GM12878 (cell line): ENCODE data around the gene FLYWCH2. TPM values are rescaled to one million over a fixed set of nuclear protein-coding genes. Genes with fewer than 3 reads are reported as not detected.
A peak's percentile ranks its signal among the peaks of the same experiment; 100 is the strongest.

ENCODE experiments used
- ATAC-seq: fragments of 200-7000 bp; cut with Tn5 transposase; 3 replicates; pipeline ENCODE4 v1.9.1; 2020; ENCODE audit warnings: mild to moderate bottlenecking, moderate library complexity
- BruUV-seq: library from RNA; stranded (reverse); fragments of 400-500 nt; replicated peaks from 2 replicates; lab custom pipeline; 2021; lab: Mats Ljungman, UMichigan
- CTCF ChIA-PET: fragments of 300-600 bp; sonication (Branson Sonifier 250); formaldehyde crosslinking; extraction: SDS; loops from one replicate; lab custom pipeline; 2021; ENCODE audit warnings: inconsistent platforms; lab: Yijun Ruan, JAX
- POLR2A ChIA-PET: fragments of 350-600 bp; formaldehyde crosslinking; extraction: SDS; loops from one replicate; lab custom pipeline; 2021; ENCODE audit warnings: inconsistent platforms; lab: Charles Lee
- RAD21 ChIA-PET: fragments of 300-600 bp; sonication (Branson Sonifier 250); formaldehyde crosslinking; loops from one replicate; lab custom pipeline; 2023; ENCODE audit warnings: antibody characterized with exemption; ENCODE audit not compliant: unreplicated experiment; lab: Charles Lee
- SMC1A ChIA-PET: fragments of 300-600 bp; sonication (Branson Sonifier 250); formaldehyde crosslinking; loops from one replicate; lab custom pipeline; 2023; ENCODE audit not compliant: unreplicated experiment, uncharacterized antibody; lab: Charles Lee
- DNase-seq: peaks from one replicate; pipeline ENCODE4 v3.0.0-alpha.2; 2011; ENCODE audit warnings: low read depth, low spot score
- FAIRE-seq: peaks from 3 replicates; lab custom pipeline; 2011; peaks lifted over from hg19 to GRCh38; lab: Jason Lieb, UNC
- H2AFZ ChIP-seq: 2 replicates; pipeline ENCODE4 v1.6.0; 2011; ENCODE audit warnings: low read depth, low read length, control low read depth; ENCODE audit not compliant: control insufficient read depth
- H3K27ac ChIP-seq: 2 replicates; pipeline ENCODE4 v1.5.1; 2011; ENCODE audit warnings: control low read depth; ENCODE audit not compliant: control insufficient read depth, insufficient read depth
- H3K27me3 ChIP-seq, 2 experiments: replicated peaks in 1 of 2; 2 replicates each; pipeline versions ENCODE4 v1.6.0 to v1.6.1; 2011; ENCODE audit warnings: low read length in 1 of 2; ENCODE audit not compliant: control insufficient read depth in 2 of 2, insufficient read depth in 2 of 2
- H3K36me3 ChIP-seq, 2 experiments: 2 replicates each; pipeline ENCODE4 v1.5.1; 2011; ENCODE audit warnings: low read length in 1 of 2; ENCODE audit not compliant: control insufficient read depth in 2 of 2, insufficient read depth in 2 of 2
- H3K4me1 ChIP-seq: 2 replicates; pipeline ENCODE4 v1.6.1; 2011; ENCODE audit warnings: mild to moderate bottlenecking, low read length, moderate library complexity, mixed read lengths; ENCODE audit not compliant: control insufficient read depth, insufficient read depth
- H3K4me2 ChIP-seq: 2 replicates; pipeline ENCODE4 v1.6.0; 2011; ENCODE audit warnings: control low read depth; ENCODE audit not compliant: control insufficient read depth, insufficient read depth
- H3K4me3 ChIP-seq: fragments of 200-600 bp; sonication (generic); 2 replicates; pipeline ENCODE4 v1.5.1; 2016
- H3K79me2 ChIP-seq: 2 replicates; pipeline ENCODE4 v1.6.0; 2011; ENCODE audit warnings: low read length; ENCODE audit not compliant: control insufficient read depth, insufficient read depth
- H3K9ac ChIP-seq: 2 replicates; pipeline ENCODE4 v1.8.0; 2011; ENCODE audit warnings: low read length, control low read depth, mixed read lengths; ENCODE audit not compliant: control insufficient read depth, insufficient read depth
- H3K9me3 ChIP-seq: replicated peaks from 3 replicates; pipeline ENCODE4 v1.5.1; 2011; ENCODE audit warnings: mild to moderate bottlenecking, low read length; ENCODE audit not compliant: control insufficient read depth, insufficient read depth
- H4K20me1 ChIP-seq: 2 replicates; pipeline ENCODE4 v1.6.0; 2011; ENCODE audit not compliant: control insufficient read depth, insufficient read depth
- ATF7 ChIP-seq: fragments of 450-650 bp; IDR thresholded peaks from 2 replicates; pipeline ENCODE4 v1.6.1; 2016; ENCODE audit warnings: low read depth, mild to moderate bottlenecking
- CEBPB ChIP-seq, 2 experiments: fragments of 150-350 bp in 1 of 2; IDR thresholded peaks; 2 replicates each; pipeline ENCODE4 v1.6.1; 2012 to 2014; ENCODE audit warnings: low read depth in 2 of 2, low read length in 2 of 2, borderline replicate concordance in 1 of 2, inconsistent platforms in 1 of 2
- CHD2 ChIP-seq: IDR thresholded peaks from 2 replicates; pipeline ENCODE4 v1.6.1; 2011; ENCODE audit warnings: low read depth, low read length, improper control_type of control experiment, borderline replicate concordance
- HCFC1 ChIP-seq: fragments of 150-350 bp; IDR thresholded peaks from 2 replicates; pipeline ENCODE4 v1.6.1; 2014; ENCODE audit warnings: low read length
- PAX5 ChIP-seq: IDR thresholded peaks from 2 replicates; pipeline ENCODE4 v1.6.1; 2011; ENCODE audit warnings: low read depth, low read length, borderline replicate concordance
- POU2F2 ChIP-seq: IDR thresholded peaks from 3 replicates; pipeline ENCODE4 v1.6.1; 2011; ENCODE audit warnings: low read depth, mild to moderate bottlenecking, low read length, borderline replicate concordance
- RFX5 ChIP-seq: IDR thresholded peaks from 2 replicates; pipeline ENCODE4 v1.6.1; 2011; ENCODE audit warnings: low read depth, low read length, improper control_type of control experiment
- SMC3 ChIP-seq: IDR thresholded peaks from 2 replicates; pipeline ENCODE4 v1.6.1; 2011; ENCODE audit warnings: low read length, improper control_type of control experiment, borderline replicate concordance
- SPI1 ChIP-seq: IDR thresholded peaks from 2 replicates; pipeline ENCODE4 v1.6.1; 2011; ENCODE audit warnings: low read depth, mild to moderate bottlenecking, low read length, moderate library complexity, borderline replicate concordance; ENCODE audit not compliant: insufficient read depth
- TAF1 ChIP-seq: IDR thresholded peaks from 2 replicates; pipeline ENCODE4 v1.6.1; 2011; ENCODE audit warnings: mild to moderate bottlenecking, low read depth, low read length, borderline replicate concordance
- ZNF384 ChIP-seq: IDR thresholded peaks from 2 replicates; pipeline ENCODE4 v1.6.1; 2012; ENCODE audit warnings: low read depth, mild to moderate bottlenecking, low read length, improper control_type of control experiment, borderline replicate concordance
- WGBS: methylation state at CpG from one replicate; pipeline ENCODE4 v1.1.6; 2016; ENCODE audit warnings: low lambda C conversion rate; ENCODE audit not compliant: insufficient replicate concordance, insufficient coverage; ENCODE audit errors: missing lambda C conversion rate; 5-methylcytosine and 5-hydroxymethylcytosine counted together
- in situ Hi-C: fragments of 300-500 bp; cut with MboI; formaldehyde crosslinking; loops from 9 replicates; pipeline ENCODE4 v1.14.3; 2018; ENCODE audit warnings: mixed read lengths
- intact Hi-C: fragments of 100-400 bp; cut with micrococcal nuclease; formaldehyde crosslinking; loops from one replicate; pipeline ENCODE4 v1.14.2; 2022; ENCODE audit not compliant: unreplicated experiment
- polyA plus RNA-seq, 11 experiments: library from polyadenylated mRNA; depleted of rRNA in 4 of 11; unstranded in 6 of 11; stranded (reverse) in 5 of 11; fragments of >200 nt; fragmentation: Nextera tagmentation in 4 of 11; fragmentation: Illumina TruSeq in 1 of 11; extraction: Ambion mirVana in 4 of 11; extraction: Trizol in 1 of 11; gene quantifications; 1 replicate in 1 of 11; 2 replicates in 10 of 11; pipeline versions ENCODE4 v1.2.1 to v1.2.3, GENCODE V29; 2011 to 2016; ENCODE audit warnings: inconsistent platforms in 2 of 11, missing spikeins in 2 of 11, low read depth in 1 of 11
- total RNA-seq, 4 experiments: library from RNA; depleted of rRNA in 3 of 4; stranded (reverse); fragments of >200 nt in 3 of 4; fragmentation: Illumina TruSeq in 1 of 4; extraction: Trizol in 1 of 4; gene quantifications; 2 replicates each; pipeline versions ENCODE4 v1.2.1 to v1.2.3, GENCODE V29; 2013 to 2021
- TF ChIP-seq, protein P1 (sequence below): IDR thresholded peaks from 2 replicates; pipeline ENCODE4 v1.6.1; 2012; ENCODE audit warnings: mild to moderate bottlenecking, low read depth, low read length
- TF ChIP-seq, protein P2 (sequence below): fragments of 450-650 bp; IDR thresholded peaks from 2 replicates; pipeline ENCODE4 v1.6.1; 2017; ENCODE audit warnings: mild to moderate bottlenecking
- TF ChIP-seq, protein P3 (sequence below): fragments of 450-650 bp; formaldehyde crosslinking; IDR thresholded peaks from 2 replicates; pipeline ENCODE4 v1.5.0; 2022; ENCODE audit warnings: mild to moderate bottlenecking, missing genetic modification characterization

Gene FLYWCH2
- total and polyA plus RNA-seq, 10 of the 15 experiments (the other 5 are each of a cell fraction or from before 2014, with no cell fraction given), result 0.27 to 43.1 (median 17.7) TPM

DNA sequence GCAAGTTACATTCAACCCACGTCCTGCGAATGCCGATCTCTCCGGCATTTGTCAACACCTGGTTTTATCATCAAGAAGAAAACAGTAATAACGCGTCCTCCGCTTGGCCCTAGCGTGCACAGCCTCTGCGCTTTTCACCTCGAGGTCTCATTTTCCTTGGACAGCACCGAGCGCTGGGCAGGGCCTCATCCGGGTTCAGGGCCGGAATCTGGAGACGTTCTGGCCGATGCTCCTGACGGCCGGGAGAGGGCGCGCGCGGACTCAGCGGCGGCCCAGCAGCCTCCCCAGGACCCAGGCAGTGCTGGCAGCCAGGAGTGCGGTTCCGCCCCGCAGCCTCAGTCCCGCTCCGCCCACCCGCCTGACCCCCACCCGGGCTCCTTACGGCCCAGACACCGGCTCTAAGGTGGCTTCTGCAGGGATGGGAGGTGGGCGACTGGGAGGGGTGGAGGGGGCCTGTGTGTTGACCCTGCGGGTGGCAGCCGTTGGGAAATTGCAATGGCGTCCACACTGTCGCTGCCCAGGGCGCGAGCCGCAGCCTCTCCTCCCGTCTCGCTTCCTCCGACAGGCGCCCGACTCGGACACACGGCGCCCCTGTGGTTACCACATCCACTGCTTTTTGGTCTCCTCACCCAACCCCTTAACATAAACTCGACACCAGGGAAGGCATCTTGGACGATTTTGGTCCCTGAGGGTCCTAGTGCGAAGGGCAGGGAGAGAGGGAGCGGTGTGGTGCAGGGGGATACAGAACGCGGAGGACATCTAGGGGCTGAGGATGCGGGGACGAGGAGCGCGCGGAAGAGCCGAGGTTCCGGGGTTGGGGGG lies 21.3 kb downstream of the FLYWCH2 start:
- Histone ChIP-seq H3K4me2 (peak overlapping the region; percentile 84), H3K9me3 (no peaks in the 10 kb centered on the region), H3K27me3 (no peaks in the 10 kb centered on the region), H3K36me3 (no peaks in the 10 kb centered on the region), H4K20me1 (no peaks in the 10 kb centered on the region), H2AFZ (peak overlapping the region; percentile 92), H3K27ac (peak overlapping the region; percentile 63), H3K79me2 (no peaks in the 10 kb centered on the region), H3K4me3 (peak overlapping the region; percentile 75), H3K9ac (peak overlapping the region; percentile 76), H3K4me1 (peaks cover 6% of the 10 kb centered on the region)
- BruUV-seq, result no TSS peak
- DNase-seq (no peak), ATAC-seq (peak; percentile 70), FAIRE-seq (peak; percentile 85)
- ChIA-PET SMC1A (no interaction called here), POLR2A (no interaction called here), CTCF (interaction anchor here (2.3 kb wide), 1 partner anchor 16 kb away, joined by 8 read pairs; no protein-coding TSS in a partner anchor), RAD21 (no interaction called here)
- 3% methylated on average over 61 of the region's 62 CpGs for WGBS
- in situ Hi-C loops (no loop called here), intact Hi-C loops (loop anchor here (2.0 kb wide), 3 partner anchors 14 to 60 kb away; partner anchors contain the start of genes FLYWCH2 and KREMEN2)
- TF ChIP-seq PAX5 (0 out of 2 replicates have a peak, but pooled peaks have one; percentile 40), CHD2 (0 out of 2 replicates have a peak, but pooled peaks have one; percentile 8), HCFC1 (no peak; the same call in 1 of the 2 replicates), ZNF384 (no peak), RFX5 (0 out of 2 replicates have a peak, but pooled peaks have one; percentile 37), SMC3 (peak; percentile 53), TAF1 (no peak), SPI1 (no peak), POU2F2 (no peak), ATF7 (no peak), CEBPB (IDR thresholded peaks at IDR 0.05; ENCODE audit: borderline replicate concordance in 1 of 2, low read depth in 2 of 2, low read length in 2 of 2) (no peak)
- TF ChIP-seq, protein P1, sequence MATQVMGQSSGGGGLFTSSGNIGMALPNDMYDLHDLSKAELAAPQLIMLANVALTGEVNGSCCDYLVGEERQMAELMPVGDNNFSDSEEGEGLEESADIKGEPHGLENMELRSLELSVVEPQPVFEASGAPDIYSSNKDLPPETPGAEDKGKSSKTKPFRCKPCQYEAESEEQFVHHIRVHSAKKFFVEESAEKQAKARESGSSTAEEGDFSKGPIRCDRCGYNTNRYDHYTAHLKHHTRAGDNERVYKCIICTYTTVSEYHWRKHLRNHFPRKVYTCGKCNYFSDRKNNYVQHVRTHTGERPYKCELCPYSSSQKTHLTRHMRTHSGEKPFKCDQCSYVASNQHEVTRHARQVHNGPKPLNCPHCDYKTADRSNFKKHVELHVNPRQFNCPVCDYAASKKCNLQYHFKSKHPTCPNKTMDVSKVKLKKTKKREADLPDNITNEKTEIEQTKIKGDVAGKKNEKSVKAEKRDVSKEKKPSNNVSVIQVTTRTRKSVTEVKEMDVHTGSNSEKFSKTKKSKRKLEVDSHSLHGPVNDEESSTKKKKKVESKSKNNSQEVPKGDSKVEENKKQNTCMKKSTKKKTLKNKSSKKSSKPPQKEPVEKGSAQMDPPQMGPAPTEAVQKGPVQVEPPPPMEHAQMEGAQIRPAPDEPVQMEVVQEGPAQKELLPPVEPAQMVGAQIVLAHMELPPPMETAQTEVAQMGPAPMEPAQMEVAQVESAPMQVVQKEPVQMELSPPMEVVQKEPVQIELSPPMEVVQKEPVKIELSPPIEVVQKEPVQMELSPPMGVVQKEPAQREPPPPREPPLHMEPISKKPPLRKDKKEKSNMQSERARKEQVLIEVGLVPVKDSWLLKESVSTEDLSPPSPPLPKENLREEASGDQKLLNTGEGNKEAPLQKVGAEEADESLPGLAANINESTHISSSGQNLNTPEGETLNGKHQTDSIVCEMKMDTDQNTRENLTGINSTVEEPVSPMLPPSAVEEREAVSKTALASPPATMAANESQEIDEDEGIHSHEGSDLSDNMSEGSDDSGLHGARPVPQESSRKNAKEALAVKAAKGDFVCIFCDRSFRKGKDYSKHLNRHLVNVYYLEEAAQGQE, result no peak
- TF ChIP-seq, protein P2, sequence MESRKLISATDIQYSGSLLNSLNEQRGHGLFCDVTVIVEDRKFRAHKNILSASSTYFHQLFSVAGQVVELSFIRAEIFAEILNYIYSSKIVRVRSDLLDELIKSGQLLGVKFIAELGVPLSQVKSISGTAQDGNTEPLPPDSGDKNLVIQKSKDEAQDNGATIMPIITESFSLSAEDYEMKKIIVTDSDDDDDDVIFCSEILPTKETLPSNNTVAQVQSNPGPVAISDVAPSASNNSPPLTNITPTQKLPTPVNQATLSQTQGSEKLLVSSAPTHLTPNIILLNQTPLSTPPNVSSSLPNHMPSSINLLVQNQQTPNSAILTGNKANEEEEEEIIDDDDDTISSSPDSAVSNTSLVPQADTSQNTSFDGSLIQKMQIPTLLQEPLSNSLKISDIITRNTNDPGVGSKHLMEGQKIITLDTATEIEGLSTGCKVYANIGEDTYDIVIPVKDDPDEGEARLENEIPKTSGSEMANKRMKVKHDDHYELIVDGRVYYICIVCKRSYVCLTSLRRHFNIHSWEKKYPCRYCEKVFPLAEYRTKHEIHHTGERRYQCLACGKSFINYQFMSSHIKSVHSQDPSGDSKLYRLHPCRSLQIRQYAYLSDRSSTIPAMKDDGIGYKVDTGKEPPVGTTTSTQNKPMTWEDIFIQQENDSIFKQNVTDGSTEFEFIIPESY, result no peak
- TF ChIP-seq, protein P3, sequence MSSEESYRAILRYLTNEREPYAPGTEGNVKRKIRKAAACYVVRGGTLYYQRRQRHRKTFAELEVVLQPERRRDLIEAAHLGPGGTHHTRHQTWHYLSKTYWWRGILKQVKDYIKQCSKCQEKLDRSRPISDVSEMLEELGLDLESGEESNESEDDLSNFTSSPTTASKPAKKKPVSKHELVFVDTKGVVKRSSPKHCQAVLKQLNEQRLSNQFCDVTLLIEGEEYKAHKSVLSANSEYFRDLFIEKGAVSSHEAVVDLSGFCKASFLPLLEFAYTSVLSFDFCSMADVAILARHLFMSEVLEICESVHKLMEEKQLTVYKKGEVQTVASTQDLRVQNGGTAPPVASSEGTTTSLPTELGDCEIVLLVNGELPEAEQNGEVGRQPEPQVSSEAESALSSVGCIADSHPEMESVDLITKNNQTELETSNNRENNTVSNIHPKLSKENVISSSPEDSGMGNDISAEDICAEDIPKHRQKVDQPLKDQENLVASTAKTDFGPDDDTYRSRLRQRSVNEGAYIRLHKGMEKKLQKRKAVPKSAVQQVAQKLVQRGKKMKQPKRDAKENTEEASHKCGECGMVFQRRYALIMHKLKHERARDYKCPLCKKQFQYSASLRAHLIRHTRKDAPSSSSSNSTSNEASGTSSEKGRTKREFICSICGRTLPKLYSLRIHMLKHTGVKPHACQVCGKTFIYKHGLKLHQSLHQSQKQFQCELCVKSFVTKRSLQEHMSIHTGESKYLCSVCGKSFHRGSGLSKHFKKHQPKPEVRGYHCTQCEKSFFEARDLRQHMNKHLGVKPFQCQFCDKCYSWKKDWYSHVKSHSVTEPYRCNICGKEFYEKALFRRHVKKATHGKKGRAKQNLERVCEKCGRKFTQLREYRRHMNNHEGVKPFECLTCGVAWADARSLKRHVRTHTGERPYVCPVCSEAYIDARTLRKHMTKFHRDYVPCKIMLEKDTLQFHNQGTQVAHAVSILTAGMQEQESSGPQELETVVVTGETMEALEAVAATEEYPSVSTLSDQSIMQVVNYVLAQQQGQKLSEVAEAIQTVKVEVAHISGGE, result no peak
